Breast epithelium (tissue), 3 donors: ENCODE measurements around the gene ZNF76.

ENCODE experiments used
- POLR2A ChIP-seq: fragments of 450-650 bp; IDR thresholded peaks from one replicate; pipeline ENCODE4 v1.6.1; 2016; ENCODE audit warnings: antibody characterized with exemption, mild to moderate bottlenecking, moderate library complexity
- POLR2AphosphoS5 ChIP-seq, 3 donors: sonication (generic); formaldehyde crosslinking; IDR thresholded peaks; one replicate each; pipeline ENCODE4 v1.6.1; 2017; ENCODE audit warnings: antibody characterized with exemption in 3 of 3
- TF ChIP-seq, protein P1 (sequence below), 3 donors: fragments of 450-650 bp; IDR thresholded peaks; one replicate each; pipeline ENCODE4 v1.5.1; 2016 to 2017; ENCODE audit warnings: antibody characterized with exemption in 3 of 3, mild to moderate bottlenecking in 3 of 3, moderate library complexity in 3 of 3

DNA sequence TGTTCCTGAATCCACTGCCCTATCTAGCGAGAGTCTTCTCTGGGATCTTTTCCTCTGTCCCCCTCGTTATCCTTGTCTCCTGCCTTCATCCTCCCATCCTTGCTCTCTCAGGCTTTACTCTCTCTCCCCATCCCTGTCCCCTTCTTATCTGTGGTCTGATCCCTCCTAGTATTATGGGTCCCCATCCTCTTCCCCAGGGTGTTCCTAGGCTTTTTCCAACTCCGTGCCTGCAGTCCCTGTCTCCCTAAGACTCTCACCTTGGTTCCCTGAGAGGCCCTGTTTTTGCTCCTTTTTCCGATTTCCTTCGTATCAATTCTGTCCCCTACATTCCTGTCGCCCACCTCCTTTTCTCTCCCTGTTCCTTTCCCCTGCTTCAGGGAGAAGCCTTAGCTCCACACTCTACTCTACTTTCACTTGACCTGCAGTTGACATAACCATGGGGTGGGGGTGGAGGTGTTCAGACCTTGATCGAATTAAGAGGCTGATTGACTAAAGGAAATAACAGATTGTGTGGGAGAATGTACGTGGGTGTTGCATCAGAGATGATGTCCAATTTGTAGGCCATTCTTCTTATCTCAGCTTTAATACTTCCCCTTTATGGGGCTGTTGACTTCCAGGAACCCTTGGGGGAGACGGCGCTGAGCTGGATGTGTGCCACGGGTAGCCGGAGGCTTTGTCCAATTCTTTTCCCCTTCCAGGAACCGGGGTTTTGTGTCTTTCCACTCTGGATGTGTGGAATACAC lies 83.7 kb downstream of the ZNF76 start:
- TF ChIP-seq, protein P1, sequence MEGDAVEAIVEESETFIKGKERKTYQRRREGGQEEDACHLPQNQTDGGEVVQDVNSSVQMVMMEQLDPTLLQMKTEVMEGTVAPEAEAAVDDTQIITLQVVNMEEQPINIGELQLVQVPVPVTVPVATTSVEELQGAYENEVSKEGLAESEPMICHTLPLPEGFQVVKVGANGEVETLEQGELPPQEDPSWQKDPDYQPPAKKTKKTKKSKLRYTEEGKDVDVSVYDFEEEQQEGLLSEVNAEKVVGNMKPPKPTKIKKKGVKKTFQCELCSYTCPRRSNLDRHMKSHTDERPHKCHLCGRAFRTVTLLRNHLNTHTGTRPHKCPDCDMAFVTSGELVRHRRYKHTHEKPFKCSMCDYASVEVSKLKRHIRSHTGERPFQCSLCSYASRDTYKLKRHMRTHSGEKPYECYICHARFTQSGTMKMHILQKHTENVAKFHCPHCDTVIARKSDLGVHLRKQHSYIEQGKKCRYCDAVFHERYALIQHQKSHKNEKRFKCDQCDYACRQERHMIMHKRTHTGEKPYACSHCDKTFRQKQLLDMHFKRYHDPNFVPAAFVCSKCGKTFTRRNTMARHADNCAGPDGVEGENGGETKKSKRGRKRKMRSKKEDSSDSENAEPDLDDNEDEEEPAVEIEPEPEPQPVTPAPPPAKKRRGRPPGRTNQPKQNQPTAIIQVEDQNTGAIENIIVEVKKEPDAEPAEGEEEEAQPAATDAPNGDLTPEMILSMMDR (IDR thresholded peaks at IDR 0.05) = peak in 1 of 3 donors; percentile 6
- TF ChIP-seq POLR2AphosphoS5 (IDR thresholded peaks at IDR 0.05) = peak in 2 of 3 donors; percentile 25 to 40
- TF ChIP-seq POLR2A = no peak
